Measurements from ENCODE around the gene COG8.

DNA sequence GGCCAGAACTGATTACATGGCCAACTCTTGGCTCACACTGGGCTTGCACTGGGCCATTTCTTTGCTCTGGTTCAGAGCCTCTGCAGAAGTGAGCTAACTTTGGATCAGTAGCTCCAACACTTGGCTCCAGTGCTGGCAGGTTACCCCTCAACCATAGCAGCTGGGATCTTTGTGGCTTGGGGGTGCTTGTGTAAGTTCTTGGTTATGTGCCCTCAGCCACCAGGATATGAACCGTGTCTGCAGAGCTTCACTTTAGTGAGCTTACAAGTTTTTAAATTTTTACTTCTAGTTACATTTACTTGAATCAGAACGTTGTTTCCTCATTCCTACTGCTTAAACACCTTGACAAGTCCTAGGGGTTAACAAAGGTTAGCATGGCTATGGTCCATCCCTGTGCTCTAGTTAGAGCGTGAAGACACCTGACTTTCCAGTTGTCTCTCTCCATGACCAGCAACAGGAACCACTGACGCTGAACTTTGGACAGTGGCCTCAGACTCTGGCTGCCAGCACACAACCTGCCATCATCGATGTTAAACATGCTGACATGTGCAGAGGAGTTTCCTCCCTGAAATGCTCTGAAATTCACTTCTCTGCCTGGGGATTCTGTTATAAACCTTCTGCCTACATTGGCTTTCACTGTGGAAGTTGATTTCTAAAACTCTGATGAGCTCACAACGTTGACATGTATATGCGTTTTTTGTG lies 13.0 kb downstream of the COG8 start:
- TF ChIP-seq, protein P1, sequence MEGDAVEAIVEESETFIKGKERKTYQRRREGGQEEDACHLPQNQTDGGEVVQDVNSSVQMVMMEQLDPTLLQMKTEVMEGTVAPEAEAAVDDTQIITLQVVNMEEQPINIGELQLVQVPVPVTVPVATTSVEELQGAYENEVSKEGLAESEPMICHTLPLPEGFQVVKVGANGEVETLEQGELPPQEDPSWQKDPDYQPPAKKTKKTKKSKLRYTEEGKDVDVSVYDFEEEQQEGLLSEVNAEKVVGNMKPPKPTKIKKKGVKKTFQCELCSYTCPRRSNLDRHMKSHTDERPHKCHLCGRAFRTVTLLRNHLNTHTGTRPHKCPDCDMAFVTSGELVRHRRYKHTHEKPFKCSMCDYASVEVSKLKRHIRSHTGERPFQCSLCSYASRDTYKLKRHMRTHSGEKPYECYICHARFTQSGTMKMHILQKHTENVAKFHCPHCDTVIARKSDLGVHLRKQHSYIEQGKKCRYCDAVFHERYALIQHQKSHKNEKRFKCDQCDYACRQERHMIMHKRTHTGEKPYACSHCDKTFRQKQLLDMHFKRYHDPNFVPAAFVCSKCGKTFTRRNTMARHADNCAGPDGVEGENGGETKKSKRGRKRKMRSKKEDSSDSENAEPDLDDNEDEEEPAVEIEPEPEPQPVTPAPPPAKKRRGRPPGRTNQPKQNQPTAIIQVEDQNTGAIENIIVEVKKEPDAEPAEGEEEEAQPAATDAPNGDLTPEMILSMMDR (IDR thresholded peaks at IDR 0.05; ENCODE audit: insufficient read depth, low read depth, low read length): no peak
- TF ChIP-seq EZH2 (IDR thresholded peaks at IDR 0.05; ENCODE audit: insufficient read depth, low read length): no peak

Data from astrocyte (in vitro differentiated cells and primary cell).